C4-2B (cell line): Measurements from ENCODE around the gene TRPM5.

Experiments used
- H3K27ac ChIP-seq: fragments of 450-650 bp; 2 replicates; pipeline ENCODE4 v1.5.1; 2017
- CTCF ChIP-seq: fragments of 450-650 bp; conservative IDR thresholded peaks from 2 replicates; pipeline ENCODE4 v1.5.1; 2017; ENCODE audit warnings: mild to moderate bottlenecking
- ZFX ChIP-seq: fragments of 450-650 bp; IDR thresholded peaks from 2 replicates; pipeline ENCODE4 v1.6.1; 2017

TRPM5 gene

GRCh38 chr11:2459016-2459725 lies 14.9 kb upstream of the TRPM5 start:
- no peak overlapping the region for H3K27ac ChIP-seq
- no peak for TF ChIP-seq CTCF
- TF ChIP-seq ZFX, result no peak

GRCh38 chr11:2458321-2458720 lies 14.0 kb upstream of the TRPM5 start:
- no peak overlapping the region for H3K27ac ChIP-seq
- no peak for TF ChIP-seq ZFX
- TF ChIP-seq CTCF, result no peak

- TF ChIP-seq CTCF, result no peak
- H3K27ac ChIP-seq, result no peak overlapping the region
These were observed 9.1 kb upstream of the TRPM5 start for GRCh38 chr11:2453436-2453835.

- H3K27ac ChIP-seq, result no peak overlapping the region
These were observed 8.2 kb upstream of the TRPM5 start for GRCh38 chr11:2452321-2453012.

GRCh38 chr11:2451916-2452315 lies 7.6 kb upstream of the TRPM5 start:
- no peak overlapping the region for H3K27ac ChIP-seq
- TF ChIP-seq CTCF (no peak), ZFX (no peak)

More at GRCh38 chr11:2452321-2453012, 8.2 kb upstream of the TRPM5 start:
- TF ChIP-seq ZFX, result no peak
- TF ChIP-seq CTCF, result no peak

- TF ChIP-seq CTCF (no peak), ZFX (no peak)
These were observed 7.0 kb upstream of the TRPM5 start for GRCh38 chr11:2451336-2451735.

GRCh38 chr11:2450321-2451041 lies 6.2 kb upstream of the TRPM5 start:
- no peak for TF ChIP-seq CTCF
- TF ChIP-seq ZFX, result no peak
- no peak overlapping the region for H3K27ac ChIP-seq

More at GRCh38 chr11:2451336-2451735, 7.0 kb upstream of the TRPM5 start:
- no peak overlapping the region for H3K27ac ChIP-seq
